ENCODE results near the gene ARMC3.
"Not testable (repeated sequence)": the region's sequence is repeated elsewhere in the genome, so short reads cannot be mapped to it uniquely, and the experiment has no call there.

Gene ARMC3, protein sequence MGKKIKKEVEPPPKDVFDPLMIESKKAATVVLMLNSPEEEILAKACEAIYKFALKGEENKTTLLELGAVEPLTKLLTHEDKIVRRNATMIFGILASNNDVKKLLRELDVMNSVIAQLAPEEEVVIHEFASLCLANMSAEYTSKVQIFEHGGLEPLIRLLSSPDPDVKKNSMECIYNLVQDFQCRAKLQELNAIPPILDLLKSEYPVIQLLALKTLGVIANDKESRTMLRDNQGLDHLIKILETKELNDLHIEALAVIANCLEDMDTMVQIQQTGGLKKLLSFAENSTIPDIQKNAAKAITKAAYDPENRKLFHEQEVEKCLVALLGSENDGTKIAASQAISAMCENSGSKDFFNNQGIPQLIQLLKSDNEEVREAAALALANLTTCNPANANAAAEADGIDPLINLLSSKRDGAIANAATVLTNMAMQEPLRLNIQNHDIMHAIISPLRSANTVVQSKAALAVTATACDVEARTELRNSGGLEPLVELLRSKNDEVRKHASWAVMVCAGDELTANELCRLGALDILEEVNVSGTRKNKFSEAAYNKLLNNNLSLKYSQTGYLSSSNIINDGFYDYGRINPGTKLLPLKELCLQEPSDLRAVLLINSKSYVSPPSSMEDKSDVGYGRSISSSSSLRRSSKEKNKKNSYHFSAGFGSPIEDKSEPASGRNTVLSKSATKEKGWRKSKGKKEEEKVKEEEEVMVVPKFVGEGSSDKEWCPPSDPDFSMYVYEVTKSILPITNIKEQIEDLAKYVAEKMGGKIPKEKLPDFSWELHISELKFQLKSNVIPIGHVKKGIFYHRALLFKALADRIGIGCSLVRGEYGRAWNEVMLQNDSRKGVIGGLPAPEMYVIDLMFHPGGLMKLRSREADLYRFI

DNA sequence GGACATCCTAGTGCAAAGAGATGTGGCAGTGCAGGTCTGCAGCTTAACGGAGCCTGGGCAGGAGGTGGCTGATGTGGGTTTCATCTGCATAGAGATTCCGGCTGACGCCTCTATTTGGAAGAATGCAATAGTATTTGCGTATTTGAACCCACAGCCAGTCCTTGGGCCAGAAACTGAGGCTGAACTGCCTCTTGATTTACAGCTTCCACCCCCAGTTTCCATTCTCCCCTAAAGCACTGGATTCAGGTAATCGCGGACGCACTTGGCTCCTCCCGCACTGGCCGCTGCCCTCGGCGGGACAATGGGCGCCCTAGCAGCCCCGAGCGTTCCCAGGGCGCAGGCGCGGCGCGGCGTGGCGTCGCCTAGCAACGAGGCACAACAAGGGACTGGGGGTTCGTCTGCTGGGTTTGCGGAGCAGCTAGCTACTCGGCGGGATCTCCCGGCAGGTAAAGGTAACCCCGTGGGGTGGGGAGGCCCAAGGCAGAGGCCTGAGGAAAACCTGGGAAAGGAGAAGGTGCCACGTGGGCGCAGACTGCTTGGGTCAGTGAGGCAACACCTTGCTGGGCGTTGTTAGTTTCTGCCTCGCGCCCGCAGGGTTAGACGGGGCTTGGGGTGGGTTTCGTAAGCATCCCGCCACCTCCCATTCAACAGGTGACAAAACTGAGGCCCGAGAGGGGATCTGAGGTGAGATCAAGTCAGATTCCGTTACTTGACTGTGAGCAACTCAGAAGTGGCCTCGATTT lies at the start of gene ARMC3:
ARMC3 (plus strand) TSS at position 393 of the 743 bp plus-strand sequence. CDS start 3,944 bp downstream, outside the sequence.
- DNase-seq, result peak; percentile 41

DNA sequence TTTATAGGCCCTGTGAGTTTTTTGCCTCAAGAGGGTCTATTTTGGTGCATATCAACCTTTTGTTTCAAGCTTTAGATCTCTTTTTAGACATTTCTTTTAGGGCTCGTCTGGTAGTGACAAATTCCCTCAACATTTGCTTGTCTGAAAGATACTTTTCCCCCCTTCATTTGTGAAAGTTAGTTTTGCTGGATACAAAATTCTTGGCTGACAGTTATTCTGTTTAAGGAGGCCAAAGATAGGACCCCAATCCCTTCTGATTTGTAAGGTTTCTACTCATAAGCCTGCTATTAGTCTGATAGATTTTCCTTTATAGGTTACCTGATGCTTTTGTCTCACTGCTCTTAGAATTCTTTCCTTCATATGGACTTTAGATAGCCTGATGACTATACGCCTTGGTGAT lies 36.1 kb upstream of the ARMC3 start:
- DNase-seq, result no peak

DNA sequence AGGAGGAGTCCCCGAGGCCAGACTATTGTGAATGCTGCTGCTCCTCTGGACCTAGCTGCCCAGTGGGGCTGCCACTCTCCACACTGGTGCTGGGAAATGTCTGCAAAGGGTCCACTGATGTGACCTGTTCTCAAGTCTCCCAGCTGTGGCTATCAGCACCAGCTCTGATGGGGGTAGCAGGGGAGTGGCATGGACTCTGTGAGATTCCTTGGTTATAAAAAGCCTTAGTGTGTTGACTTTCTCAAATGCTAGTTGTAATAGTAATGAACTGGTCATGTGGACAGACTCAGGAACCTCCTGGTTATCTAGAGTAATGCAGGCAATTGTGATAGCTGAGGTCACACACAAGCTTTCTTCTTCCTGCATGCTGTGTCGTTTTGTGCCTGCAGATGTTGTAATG lies 34.1 kb upstream of the ARMC3 start:
- DNase-seq, result no peak

DNA sequence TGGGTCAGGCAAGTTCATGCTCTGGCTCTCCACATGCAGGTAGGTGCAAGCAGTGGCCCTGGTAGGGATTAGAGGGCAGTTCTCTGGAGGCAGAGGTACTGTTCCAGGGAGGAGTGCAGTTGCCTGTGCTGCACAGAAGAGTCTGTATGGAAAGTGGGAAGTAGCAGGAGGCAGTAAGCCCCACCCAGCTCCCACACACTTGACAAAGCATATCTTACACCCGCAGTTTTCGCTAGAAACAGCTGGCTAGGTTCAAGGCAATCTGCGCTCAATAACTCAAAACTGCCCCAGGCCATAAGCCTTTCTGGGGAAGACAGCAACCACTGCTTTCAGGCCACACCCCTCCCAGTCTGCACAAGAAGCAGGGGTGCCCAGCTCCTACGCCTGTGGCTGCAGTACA lies 33.1 kb upstream of the ARMC3 start:
- DNase-seq, result no peak

DNA sequence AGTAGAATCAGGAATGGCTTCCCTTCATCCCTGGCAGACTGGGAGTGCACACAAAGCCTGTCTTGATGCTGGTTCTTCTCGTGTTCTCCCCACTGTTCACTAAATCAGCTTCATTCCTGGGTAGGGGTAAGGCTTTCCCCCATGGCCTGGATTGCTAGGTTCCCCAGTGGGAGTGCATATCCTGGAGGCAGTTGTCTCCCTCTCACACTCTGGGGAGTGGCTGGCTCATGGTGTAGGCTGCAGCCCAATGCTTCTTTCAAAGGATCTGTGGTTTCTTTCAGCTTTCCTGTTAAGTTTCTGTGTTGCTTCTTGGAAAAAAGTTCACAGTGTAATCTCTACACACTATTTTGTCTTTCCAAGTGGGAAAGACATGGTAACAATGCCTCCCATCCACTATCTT lies 32.6 kb upstream of the ARMC3 start:
- no peak for DNase-seq

DNA sequence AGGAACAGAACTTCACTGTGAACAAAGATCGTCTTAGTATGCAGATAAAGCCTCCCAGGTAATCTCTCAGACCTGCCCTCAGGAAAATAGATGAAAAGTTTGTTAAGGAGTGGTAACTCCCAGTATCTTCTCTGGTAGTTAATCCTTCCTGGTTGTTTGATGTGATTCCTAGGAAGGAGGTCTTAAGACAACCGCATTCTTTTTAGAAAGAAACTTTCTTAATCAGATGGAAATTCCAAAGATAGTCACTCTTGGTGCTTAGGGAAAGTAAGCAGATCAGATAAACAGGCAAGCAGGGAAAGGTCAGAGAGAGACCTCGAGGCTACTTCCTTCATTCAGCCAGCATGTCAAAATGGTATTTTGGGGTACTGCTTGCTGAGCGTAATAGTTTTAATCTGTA lies 30.5 kb upstream of the ARMC3 start:
- DNase-seq, result no peak

DNA sequence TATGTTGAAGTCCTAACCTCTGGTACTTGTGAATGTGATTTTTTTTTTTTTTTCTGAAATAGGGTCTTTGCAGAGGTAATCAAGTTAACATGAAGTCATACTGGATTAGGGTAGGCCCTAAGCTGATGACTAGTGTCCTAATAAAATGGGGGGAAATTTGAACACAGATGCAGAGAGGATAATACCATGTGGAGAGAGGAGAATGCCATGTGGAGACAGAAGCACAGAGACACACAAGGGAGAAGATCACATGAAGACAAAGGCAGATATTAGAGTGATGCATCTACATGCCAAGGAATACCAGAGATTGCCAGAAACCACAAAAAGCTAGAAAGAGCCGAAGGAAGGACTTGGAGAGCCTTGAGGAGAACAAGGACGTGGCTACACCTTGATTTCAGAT lies 28.5 kb upstream of the ARMC3 start:
- DNase-seq, result no peak

DNA sequence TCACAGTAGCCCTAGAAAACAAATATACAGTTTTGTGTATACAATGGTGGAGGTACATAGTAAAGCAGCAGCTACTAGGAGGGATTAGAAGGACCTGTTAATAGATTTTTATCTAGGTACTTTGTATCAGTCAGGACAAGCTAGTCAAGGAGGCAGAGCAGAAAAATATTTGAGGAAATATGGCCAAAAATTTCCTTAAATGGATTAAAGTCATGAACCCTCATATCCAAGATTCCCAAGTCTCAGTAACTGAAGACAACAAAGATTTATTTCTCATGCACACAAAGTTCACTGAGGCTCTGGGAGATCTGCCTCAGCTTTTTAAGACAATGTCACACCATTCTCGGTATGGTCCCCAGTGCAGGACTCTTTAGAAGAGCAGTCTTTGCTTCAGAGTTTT lies 28.1 kb upstream of the ARMC3 start:
- no peak for DNase-seq

DNA sequence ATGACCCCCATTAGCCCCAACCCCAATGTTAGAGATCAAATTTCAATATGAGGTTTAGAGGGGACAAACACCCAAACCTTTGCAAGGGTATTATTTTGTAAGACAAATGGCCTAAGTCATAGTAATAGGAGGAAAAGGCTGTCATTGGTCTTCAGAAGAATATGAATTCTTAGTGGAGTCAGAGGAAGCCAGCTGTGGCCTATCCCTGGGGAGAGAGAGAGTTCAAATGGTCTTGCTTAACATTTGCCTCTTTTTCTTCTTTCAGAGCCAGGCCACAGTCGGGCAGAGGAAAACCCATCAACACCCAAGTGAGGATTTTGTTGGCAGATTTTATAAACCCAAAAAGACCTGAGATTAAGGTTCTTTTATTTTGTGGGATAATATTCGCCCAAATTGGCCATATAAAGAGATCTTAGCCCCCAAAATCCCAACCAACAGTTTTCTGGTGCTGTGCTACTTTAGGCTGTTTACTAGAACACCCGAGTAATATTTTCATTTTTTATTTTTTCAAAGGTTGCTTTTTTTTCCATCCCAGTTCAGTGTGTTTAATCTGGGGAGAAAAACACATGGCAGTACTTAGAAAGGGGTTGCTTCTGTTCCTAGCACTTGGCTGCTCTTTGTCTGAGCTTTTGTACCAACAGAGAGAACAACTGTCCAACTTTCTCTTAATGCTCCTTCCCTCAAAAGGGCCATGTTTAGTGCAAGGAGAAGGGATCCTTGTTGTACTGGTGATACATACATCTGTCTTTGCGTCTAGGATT lies 26.8 kb upstream of the ARMC3 start:
- no peak for DNase-seq

DNA sequence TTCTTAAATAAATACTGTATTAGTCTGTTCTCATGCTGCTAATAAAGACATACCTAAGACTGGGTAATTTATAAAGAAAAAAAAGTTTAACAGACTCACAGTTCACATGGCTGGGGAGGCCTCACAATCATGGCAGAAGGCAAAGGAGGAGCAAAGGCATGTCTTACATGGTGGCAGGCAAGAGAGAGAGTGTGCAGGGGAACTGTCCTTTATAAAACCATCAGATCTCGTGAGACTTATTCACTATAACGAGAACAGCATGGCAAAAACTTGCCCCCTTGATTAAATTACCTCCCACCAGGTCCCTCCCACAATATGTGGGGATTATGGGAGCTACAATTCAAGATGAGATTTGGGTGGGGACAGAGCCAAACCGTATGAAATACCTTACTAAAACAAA lies 25.7 kb upstream of the ARMC3 start:
- not testable (repeated sequence) for DNase-seq

DNA sequence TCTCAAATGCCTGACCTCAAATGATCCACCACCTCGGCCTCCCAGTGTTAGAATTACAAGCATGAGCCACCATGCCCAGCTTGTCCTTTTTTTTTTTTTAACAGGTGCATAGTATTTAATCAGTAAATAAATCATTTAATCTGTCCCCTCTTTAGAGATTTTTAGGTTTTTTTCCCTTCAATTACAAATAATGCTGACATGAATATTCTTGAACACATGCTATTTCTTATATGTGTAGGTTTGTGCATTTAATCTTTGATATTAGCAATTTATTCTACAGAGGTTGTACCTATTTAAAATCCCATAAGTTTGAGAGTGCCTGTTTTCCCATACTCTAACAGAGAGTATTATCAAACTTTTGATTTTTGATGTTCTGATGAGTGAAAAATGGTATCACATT lies 24.2 kb upstream of the ARMC3 start:
- DNase-seq, result no peak

DNA sequence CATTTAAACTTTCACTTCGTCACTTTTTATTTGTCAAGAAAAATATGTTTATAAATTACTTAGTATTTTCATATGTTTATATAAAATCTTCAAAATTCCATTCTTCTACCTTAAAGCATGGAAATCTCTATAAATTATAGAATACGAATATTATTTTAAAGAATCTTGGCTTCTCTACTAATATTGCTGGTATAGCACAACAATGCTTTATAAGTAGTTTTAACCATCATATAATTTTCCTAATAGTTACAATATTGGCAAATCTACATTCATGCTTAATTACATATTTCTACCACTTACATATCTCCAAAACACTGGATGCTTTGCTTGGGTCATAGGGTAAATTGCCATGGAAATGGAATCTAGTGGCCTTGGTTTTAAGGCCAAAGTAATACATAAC lies 21.1 kb upstream of the ARMC3 start:
- DNase-seq, result no peak

DNA sequence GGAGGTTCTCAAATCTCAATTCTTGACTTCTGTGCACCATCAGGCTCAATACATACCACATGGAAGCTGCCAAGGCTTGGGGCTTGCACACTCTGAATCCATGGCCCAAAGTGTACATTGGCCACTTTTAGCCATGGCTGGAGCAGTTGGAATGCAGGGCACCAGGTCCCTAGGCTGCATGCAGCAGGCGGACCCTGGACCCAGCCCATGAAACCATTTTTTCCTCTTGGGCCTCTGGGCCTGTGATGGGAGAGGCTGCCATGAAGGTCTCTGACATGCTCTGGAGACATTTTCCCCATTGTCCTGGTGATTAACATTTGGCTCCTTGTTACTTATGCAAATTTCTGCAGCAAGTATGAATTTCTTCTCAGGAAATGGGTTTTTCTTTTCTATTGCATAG lies 19.0 kb upstream of the ARMC3 start:
- no peak for DNase-seq

DNA sequence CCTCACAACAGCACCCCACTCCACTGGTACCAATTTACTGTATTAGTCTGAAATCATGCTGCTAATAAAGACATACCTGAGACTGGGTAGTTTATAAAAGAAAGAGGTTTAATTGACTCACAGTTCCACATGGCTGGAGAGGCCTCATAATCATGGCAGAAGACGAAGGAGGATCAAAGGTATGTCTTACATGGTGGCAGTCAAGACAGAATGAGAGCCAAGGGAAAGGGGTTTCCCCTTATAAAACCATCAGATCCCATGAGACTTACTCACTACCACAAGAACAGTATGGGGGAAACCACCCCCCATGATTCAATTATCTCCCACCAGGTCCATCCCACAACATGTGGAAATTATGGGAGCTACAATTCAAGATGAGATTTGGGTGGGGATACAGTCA lies 18.2 kb upstream of the ARMC3 start:
- DNase-seq, result not testable (repeated sequence)

DNA sequence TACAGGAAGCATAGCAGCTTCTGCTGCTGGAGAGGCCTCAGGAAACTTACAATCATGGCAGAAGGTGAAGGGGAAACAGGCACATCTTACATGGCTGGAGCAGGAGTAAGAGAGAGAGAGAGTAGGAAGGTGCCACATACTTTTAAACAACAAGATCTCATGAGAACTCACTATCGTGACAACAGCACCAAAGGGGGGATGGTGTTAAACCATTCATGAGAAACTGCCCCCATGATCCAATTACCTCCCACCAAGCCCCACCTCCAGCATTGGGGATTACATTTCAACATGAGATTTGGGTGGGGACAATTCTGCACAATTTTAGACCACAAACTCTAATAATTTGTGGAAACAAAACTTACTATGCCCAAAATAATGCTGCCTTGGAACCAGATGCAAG lies 16.8 kb upstream of the ARMC3 start:
- no peak for DNase-seq

DNA sequence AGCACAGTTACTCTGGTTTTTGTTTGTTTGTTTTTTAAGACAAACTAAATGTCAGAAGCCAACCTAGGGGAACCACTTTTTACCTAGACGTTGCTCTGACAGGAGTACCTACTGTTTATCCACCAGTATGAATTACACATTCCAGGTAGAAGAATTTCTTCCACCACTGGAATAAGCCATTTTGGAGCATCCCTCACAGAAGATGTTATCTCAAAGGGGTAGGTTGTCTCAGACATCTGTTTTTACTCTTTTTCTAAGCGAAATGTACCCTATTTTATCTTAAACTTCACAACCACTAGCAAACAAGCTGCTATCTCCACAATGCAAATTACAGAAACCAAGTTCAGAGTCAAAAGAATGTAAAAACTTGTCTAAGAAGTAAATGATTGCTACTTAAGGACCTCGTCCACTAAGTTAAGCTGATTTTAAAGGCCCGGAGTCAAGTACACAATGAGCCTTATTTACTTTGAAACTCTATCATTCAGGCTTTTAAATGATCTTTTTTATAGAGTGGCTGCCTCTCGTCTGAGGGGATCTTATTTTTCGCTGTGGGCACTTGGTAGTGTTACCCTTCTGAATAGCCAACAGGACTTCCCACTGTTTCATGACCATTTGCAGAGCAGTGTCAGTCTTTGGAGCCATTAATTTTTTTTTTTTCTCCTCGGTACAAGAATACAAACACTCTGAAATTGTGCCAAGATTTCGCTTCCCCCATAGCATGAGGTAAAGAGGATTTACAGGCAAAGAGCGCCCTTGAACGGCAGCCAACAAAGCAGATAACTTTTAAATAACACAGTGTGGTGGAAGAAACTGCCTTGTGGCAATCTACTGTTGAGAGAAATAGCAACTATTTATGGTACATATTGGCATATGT lies 15.7 kb upstream of the ARMC3 start:
- peak; percentile 88 for DNase-seq

DNA sequence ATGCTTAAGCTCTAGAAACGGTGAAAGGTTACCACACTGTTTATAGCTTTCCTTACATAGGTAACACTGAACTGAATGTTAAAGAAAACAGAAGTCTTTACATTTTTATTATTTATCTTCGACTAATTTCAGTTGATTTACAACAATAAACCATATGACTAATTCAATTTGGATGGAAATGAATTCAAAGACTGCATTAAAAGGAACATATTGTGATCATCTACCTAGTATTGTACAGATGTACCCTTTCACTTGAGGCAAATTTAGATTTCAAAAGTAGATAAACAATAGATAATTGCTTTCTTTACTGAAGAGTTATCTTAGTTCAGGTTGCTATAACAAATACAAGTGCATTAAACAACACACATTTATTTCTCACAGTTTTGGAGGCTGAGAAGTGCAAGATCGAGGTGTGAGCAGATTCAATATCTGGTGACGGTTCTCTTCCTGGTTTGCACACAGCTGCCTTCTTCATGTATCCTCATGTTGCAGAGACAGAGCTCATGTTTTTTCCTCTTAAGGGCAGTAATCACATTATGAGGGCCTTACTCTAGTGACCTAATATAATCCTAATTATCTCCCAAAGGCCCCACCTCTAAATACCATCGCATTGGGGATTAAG lies 15.0 kb upstream of the ARMC3 start:
- peak; percentile 21 for DNase-seq

DNA sequence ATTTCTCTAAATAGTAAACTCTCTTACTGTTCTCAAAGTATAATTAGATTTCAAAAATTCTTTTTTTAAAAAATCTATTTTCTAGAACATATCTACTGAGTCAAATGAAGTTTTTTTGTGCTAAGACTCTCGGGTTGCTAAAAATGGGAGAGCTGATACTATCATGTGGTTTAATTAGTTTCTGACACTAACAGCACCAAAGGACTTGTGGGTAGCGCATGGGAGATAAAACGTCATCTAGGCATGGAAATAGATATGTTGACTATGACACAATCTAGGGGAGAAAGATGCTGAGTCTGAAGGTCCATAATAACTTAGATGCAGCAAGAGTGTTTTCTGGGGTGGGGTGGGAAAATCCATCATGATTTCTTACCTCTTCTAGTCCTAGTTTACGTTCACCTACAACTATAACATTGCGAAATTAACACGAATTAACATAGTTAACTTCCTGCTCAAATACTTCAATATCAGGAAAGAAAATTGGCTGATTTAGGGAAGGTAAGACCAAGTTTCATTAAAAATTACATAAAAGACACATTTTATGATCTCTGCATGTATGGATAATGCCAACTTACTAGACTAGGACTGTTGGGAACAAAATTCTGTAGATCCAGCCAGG lies 14.3 kb upstream of the ARMC3 start:
- DNase-seq, result no peak

DNA sequence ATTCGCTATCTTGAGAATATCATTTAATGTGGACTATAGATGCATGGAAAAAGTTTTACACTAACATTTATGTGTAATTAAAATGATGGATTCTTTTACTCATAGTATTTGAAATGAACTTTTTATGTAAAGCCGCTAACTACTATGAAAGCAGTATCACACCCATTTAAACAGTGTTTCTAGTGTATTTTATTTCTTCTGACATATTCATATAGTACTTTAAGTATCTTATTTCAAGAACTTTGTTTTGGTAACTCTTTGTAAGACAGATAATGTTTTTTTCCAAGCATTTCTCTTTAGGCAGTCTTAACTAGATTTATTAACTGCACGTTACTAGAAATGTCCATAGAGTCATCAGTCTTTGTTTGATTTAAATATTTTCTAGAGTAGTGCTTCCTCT lies 12.5 kb upstream of the ARMC3 start:
- no peak for DNase-seq

DNA sequence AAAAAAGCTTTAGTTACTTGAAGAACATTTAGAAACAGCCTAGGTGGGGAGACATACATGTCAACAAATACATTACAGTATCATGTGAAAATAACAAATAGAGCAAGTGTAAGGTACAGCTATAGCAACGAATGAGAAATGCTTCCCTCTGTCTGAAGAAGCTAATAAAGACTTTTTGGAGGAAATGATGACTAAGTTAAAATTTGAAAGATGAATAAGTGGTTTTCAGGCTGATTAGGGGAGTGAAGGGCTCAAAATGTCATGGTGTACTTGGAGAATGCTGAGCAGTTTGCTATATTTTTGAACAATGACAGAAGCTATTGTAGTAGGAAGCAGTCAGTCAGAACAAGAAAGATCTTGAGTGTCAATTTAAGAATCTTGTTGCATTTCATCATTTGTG lies 2.8 kb upstream of the ARMC3 start:
- DNase-seq, result no peak

DNA sequence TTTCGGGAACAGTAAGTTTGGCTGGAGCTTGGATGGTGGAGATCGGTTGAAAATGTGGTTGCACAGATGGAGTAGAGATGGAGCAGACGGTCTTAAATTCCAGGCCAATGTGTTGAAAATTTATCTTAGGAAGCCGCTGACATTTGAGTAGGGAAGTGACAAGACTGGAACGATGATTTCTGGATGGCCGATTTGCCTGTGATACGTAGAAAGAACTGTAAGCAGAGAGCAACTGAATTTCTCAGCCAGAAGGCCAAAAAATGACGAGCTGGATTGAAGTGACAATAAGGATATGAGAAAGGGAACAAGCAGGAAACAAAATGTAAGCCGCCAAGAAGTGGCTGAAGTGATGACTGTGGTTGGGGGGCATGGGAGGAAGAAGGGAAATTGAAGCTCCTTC lies 687 bp upstream of the ARMC3 start:
- DNase-seq, result no peak

Measured in NCI-H1092 treated with DMSO at 0.1 percent for 48 hours (cell line).